Thoracic aorta (tissue), 2 donors: ENCODE data around the gene ZNF506. TPM values are rescaled to one million over a fixed set of nuclear protein-coding genes. Genes with fewer than 3 reads are reported as not detected.
"Not testable (repeated sequence)": the region's sequence is repeated elsewhere in the genome, so short reads cannot be mapped to it uniquely, and the experiment has no call there.

Experiments
- ATAC-seq: fragments of 150-250 bp; one replicate; pipeline ENCODE4 v1.8.0; 2017; ENCODE audit warnings: low read depth; ENCODE audit not compliant: insufficient number of reproducible peaks, low FRiP score
- DNase-seq: peaks from one replicate; pipeline ENCODE4 v3.0.0-alpha.2; 2020; ENCODE audit warnings: low spot score
- H3K27ac ChIP-seq, 2 donors: fragments of 200-600 bp; sonication (generic); 1 replicate in 1 of 2; 2 replicates in 1 of 2; pipeline ENCODE4 v1.5.1; 2016; ENCODE audit warnings: mild to moderate bottlenecking in 2 of 2, moderate library complexity in 2 of 2
- H3K27me3 ChIP-seq: fragments of 200-600 bp; sonication (generic); replicated peaks from 2 replicates; pipeline ENCODE4 v1.6.0; 2016; ENCODE audit warnings: mild to moderate bottlenecking; ENCODE audit not compliant: insufficient read depth
- H3K36me3 ChIP-seq: fragments of 200-600 bp; sonication (generic); one replicate; pipeline ENCODE4 v1.5.1; 2016
- H3K4me1 ChIP-seq, 2 donors: fragments of 200-600 bp; sonication (generic); 1 replicate in 1 of 2; 2 replicates in 1 of 2; pipeline versions ENCODE4 v1.5.1 to v1.6.0; 2016; ENCODE audit warnings: low read depth in 2 of 2, mild to moderate bottlenecking in 1 of 2; ENCODE audit not compliant: control insufficient read depth in 1 of 2
- H3K4me3 ChIP-seq: fragments of 200-600 bp; sonication (generic); 2 replicates; pipeline ENCODE4 v1.5.1; 2016; ENCODE audit warnings: mild to moderate bottlenecking
- H3K9me3 ChIP-seq: fragments of 200-600 bp; sonication (generic); 2 replicates; pipeline ENCODE4 v1.5.1; 2016
- total RNA-seq, 2 donors: library from RNA; depleted of rRNA; stranded (reverse); fragments of >200 nt; gene quantifications; one replicate each; pipeline versions ENCODE4 v1.1.0 to v1.2.3, GENCODE V29; 2016
- TF ChIP-seq, protein P1 (sequence below): fragments of 200-600 bp; sonication (generic); IDR thresholded peaks from one replicate; pipeline ENCODE4 v1.5.1; 2019; ENCODE audit warnings: antibody characterized with exemption

ZNF506 gene
- total RNA-seq, 2 donors from 2014 or later, result 55.5 to 66.7 TPM

DNA sequence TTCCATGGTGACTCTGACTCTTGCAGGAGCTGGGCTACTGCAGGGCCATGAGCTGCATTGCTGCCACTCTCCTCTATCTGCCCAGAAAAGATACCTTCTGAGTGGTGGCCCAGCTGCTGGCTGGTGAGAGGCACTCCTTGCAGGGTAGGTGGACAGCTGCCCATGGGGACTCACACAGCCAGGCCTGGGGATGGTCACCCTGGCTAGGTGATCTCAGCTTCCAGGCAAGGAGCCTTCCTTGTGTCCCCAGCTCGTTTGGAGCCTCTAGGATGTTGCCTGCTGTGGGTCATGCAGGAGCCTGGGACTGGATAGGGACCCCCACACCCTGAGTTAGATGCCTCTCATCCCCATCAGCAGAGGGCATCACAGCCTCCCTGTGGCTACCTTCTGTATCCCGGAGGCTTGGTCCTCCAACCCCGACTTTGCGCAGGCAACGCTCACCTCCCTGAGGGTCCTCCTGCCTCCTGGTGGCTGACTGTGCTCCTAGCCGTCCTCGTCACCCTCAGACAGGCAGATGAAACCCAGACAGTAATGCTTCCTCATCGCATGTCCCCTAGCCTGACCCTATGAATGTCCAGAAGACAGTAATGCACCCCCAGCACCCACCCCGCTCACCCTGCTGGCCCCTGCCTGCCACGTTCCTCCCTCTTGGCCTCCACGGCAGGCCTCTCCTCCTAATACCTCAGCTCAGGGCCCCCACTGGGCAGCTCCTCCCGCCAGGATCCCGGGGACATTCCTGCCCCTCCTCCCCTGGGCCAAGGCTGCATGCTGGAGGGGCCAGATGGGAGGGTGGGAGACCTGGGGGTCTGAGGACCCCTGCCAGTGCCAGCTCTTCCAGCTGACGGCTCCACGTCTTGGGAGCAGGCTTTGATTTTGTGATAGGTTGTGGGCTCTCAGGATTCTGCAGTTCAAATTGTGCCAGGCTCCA lies 75.0 kb downstream of the ZNF506 start:
- no peak overlapping the region for H3K4me3 ChIP-seq
- no peak for DNase-seq

DNA sequence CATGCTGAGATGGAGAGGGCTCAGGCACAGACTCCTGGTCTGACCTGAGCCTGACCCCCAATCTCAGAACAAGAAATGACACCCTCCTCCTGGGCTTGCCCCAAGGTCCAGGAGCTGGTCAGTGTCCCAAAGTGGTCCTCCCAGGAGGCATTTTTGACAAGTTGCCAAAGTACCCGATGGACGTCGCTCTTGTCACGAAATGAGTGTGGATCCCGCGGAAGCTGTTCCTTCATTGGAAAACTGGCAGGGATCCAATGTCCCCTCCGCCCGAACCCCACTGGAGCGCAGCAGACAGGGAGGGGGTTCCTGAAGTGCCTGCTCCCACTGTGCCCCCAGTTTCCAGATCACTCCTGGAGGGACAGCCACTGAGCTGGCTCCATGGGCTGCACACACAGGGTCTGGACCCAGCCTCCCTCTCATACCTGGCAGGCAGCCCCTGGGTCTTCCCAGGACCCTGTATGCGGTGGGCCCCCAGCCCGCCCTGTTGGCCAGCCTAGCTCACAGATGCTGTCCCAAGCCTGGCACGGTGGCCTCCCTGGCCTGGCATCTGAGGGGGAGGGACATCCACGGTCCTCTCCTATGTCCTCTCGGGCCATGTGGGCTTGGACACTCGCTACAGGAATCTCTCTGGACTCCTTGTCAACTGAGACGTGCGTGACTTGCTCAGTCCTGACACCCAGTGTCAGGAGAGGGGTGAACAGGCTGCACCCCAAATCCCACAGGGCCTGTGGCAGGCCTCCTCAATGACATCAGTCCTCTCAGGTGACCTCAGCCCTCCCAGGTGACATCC lies 75.9 kb downstream of the ZNF506 start:
- Histone ChIP-seq H3K27ac (no peak overlapping the region), H3K9me3 (no peaks in the 10 kb centered on the region), H3K36me3 (no peaks in the 10 kb centered on the region), H3K4me1 (no peaks in the 10 kb centered on the region), H3K27me3 (no peaks in the 10 kb centered on the region), H3K4me3 (no peak overlapping the region)
- DNase-seq, result no peak
- ATAC-seq, result no peak
- TF ChIP-seq, protein P1, sequence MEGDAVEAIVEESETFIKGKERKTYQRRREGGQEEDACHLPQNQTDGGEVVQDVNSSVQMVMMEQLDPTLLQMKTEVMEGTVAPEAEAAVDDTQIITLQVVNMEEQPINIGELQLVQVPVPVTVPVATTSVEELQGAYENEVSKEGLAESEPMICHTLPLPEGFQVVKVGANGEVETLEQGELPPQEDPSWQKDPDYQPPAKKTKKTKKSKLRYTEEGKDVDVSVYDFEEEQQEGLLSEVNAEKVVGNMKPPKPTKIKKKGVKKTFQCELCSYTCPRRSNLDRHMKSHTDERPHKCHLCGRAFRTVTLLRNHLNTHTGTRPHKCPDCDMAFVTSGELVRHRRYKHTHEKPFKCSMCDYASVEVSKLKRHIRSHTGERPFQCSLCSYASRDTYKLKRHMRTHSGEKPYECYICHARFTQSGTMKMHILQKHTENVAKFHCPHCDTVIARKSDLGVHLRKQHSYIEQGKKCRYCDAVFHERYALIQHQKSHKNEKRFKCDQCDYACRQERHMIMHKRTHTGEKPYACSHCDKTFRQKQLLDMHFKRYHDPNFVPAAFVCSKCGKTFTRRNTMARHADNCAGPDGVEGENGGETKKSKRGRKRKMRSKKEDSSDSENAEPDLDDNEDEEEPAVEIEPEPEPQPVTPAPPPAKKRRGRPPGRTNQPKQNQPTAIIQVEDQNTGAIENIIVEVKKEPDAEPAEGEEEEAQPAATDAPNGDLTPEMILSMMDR, result no peak

More for the DNA sequence above, 75.0 kb downstream of the ZNF506 start:
- Histone ChIP-seq H3K36me3 (no peaks in the 10 kb centered on the region), H3K27ac (no peak overlapping the region), H3K4me1 (no peaks in the 10 kb centered on the region), H3K27me3 (no peaks in the 10 kb centered on the region), H3K9me3 (no peaks in the 10 kb centered on the region)
- TF ChIP-seq, protein P1, result no peak
- ATAC-seq, result no peak

DNA sequence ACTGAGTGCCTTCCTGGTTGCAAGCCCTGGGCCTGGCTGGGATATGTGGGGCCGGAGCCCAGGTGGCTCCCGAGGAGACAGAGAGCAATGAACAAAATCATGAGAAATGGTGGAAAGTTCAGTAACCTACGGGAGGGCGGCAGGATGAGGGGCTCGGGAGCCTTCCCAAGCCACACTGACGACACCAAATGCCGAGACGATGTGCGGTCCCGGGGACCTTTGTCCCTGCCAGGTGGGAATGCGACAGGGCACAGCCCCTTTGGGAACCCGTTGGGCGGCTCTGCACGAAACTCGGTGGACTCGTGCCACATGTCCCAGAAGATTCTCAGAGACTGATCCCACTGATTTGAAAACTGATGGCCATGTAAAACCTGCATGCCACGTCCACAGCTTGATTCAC lies 76.9 kb downstream of the ZNF506 start:
- Histone ChIP-seq H3K4me1 (no peaks in the 10 kb centered on the region), H3K9me3 (no peaks in the 10 kb centered on the region), H3K27ac (no peak overlapping the region), H3K4me3 (no peak overlapping the region), H3K27me3 (no peaks in the 10 kb centered on the region), H3K36me3 (no peaks in the 10 kb centered on the region)
- DNase-seq (no peak), ATAC-seq (no peak)
- TF ChIP-seq, protein P1, result no peak

DNA sequence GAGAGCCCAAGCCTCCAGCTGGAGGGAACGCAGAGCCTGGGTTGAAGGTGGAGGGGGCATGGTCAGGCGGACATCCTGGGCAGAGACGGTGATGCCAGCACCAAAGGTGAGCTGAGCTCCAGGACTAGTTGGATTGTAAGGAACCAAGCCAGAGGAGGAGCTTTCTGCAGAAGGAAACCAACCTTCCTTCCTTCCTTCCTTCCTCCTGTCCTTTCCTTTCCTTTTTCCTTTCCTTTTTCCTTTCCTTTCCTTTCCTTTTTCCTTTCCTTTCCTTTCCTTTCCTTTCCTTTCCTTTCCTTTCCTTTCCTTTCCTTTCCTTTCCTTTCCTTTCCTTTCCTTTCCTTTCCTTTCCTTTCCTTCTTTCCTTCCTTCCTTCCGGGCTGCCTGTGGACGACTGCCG lies 77.6 kb downstream of the ZNF506 start:
- ATAC-seq, H3K9me3 ChIP-seq, H3K27ac ChIP-seq, H3K4me1 ChIP-seq, DNase-seq, H3K4me3 ChIP-seq, H3K36me3 ChIP-seq, H3K27me3 ChIP-seq: not testable (repeated sequence)

DNA sequence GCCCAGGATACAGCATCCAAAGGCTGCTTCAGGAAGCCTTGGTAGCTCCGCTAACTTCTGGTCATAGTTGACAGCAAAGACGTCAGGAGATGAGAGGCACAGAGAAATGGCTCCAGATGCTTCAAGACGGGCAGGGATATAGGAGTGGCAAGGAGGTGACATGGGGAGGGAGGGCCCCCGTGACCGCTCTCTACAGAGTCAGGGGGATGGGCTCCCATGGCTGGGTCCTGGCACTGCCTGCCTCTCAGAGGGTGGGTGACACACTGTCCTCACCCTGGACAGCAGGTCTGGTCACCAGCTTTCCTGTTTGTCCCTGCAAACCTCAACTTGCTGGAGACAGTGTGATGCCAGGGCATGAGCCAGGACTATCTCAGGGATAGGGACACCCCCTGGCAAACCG lies 78.4 kb downstream of the ZNF506 start:
- Histone ChIP-seq H3K36me3 (no peaks in the 10 kb centered on the region), H3K27ac (no peak overlapping the region), H3K4me3 (no peak overlapping the region), H3K9me3 (no peaks in the 10 kb centered on the region), H3K27me3 (no peaks in the 10 kb centered on the region), H3K4me1 (no peaks in the 10 kb centered on the region)
- TF ChIP-seq, protein P1, result no peak
- ATAC-seq (no peak), DNase-seq (no peak)
